ENCODE results near the gene UBE2E2. TPM values are rescaled to one million over a fixed set of nuclear protein-coding genes. Genes with fewer than 3 reads are reported as not detected.

UBE2E2 gene
- total RNA-seq, 1 donor from 2014 or later, result 85.2 TPM

GRCh38 chr3:23497156-23497555 is 294.0 kb downstream of the UBE2E2 start:
- H3K4me3 Mint-ChIP-seq (ENCODE audit: unreplicated experiment), result no peak overlapping the region
- no peak for TF ChIP-seq CTCF (IDR thresholded peaks at IDR 0.05)
- H3K4me1 Mint-ChIP-seq (ENCODE audit: low read depth), result peaks cover 47% of the 10 kb centered on the region
- no peaks in the 10 kb centered on the region for H3K36me3 Mint-ChIP-seq (ENCODE audit: low read depth)
- H3K9me3 Mint-ChIP-seq (ENCODE audit: low read depth), result no peaks in the 10 kb centered on the region
- no peaks in the 10 kb centered on the region for H3K27me3 Mint-ChIP-seq (ENCODE audit: low read depth)
- no peak for DNase-seq (ENCODE audit: low spot score)
- no peak overlapping the region for H3K27ac Mint-ChIP-seq (ENCODE audit: unreplicated experiment)

- Mint-ChIP-seq H3K27me3 (ENCODE audit: low read depth) (no peaks in the 10 kb centered on the region), H3K27ac (ENCODE audit: unreplicated experiment) (peak overlapping the region; percentile 69), H3K4me1 (ENCODE audit: low read depth) (peaks cover 24% of the 10 kb centered on the region), H3K9me3 (ENCODE audit: low read depth) (no peaks in the 10 kb centered on the region), H3K36me3 (ENCODE audit: low read depth) (no peaks in the 10 kb centered on the region), H3K4me3 (ENCODE audit: unreplicated experiment) (no peak overlapping the region)
- DNase-seq (ENCODE audit: low spot score), result no peak
- TF ChIP-seq CTCF (IDR thresholded peaks at IDR 0.05), result no peak
Observed at GRCh38 chr3:23501201-23501802, 298.2 kb downstream of the UBE2E2 start.

- Mint-ChIP-seq H3K36me3 (ENCODE audit: low read depth) (no peaks in the 10 kb centered on the region), H3K27me3 (ENCODE audit: low read depth) (no peaks in the 10 kb centered on the region), H3K4me3 (ENCODE audit: unreplicated experiment) (no peak overlapping the region), H3K4me1 (ENCODE audit: low read depth) (no peaks in the 10 kb centered on the region), H3K27ac (ENCODE audit: unreplicated experiment) (no peak overlapping the region), H3K9me3 (ENCODE audit: low read depth) (no peaks in the 10 kb centered on the region)
- DNase-seq (ENCODE audit: low spot score), result no peak
- no peak for TF ChIP-seq CTCF (IDR thresholded peaks at IDR 0.05)
Observed at GRCh38 chr3:23508464-23508863, 305.3 kb downstream of the UBE2E2 start.

- H3K27ac Mint-ChIP-seq (ENCODE audit: unreplicated experiment), result no peak overlapping the region
- H3K9me3 Mint-ChIP-seq (ENCODE audit: low read depth), result no peaks in the 10 kb centered on the region
- peaks cover 17% of the 10 kb centered on the region for H3K4me1 Mint-ChIP-seq (ENCODE audit: low read depth)
- no peaks in the 10 kb centered on the region for H3K36me3 Mint-ChIP-seq (ENCODE audit: low read depth)
- H3K4me3 Mint-ChIP-seq (ENCODE audit: unreplicated experiment), result no peak overlapping the region
- no peak for TF ChIP-seq CTCF (IDR thresholded peaks at IDR 0.05)
- no peak for DNase-seq (ENCODE audit: low spot score)
- H3K27me3 Mint-ChIP-seq (ENCODE audit: low read depth), result no peaks in the 10 kb centered on the region
Observed at GRCh38 chr3:23518441-23518840, 315.3 kb downstream of the UBE2E2 start.

- Mint-ChIP-seq H3K27ac (ENCODE audit: unreplicated experiment) (no peak overlapping the region), H3K36me3 (ENCODE audit: low read depth) (no peaks in the 10 kb centered on the region), H3K9me3 (ENCODE audit: low read depth) (no peaks in the 10 kb centered on the region), H3K4me1 (ENCODE audit: low read depth) (peaks cover 17% of the 10 kb centered on the region), H3K4me3 (ENCODE audit: unreplicated experiment) (no peak overlapping the region), H3K27me3 (ENCODE audit: low read depth) (no peaks in the 10 kb centered on the region)
- no peak for DNase-seq (ENCODE audit: low spot score)
- no peak for TF ChIP-seq CTCF (IDR thresholded peaks at IDR 0.05)
Observed at GRCh38 chr3:23519314-23520208, 316.4 kb downstream of the UBE2E2 start.

Data from chondrocyte (in vitro differentiated cells).